ENCODE data around the gene COL6A2.
"Not testable (repeated sequence)": the region's sequence is repeated elsewhere in the genome, so short reads cannot be mapped to it uniquely, and the experiment has no call there.

The COL6A2 gene

DNA sequence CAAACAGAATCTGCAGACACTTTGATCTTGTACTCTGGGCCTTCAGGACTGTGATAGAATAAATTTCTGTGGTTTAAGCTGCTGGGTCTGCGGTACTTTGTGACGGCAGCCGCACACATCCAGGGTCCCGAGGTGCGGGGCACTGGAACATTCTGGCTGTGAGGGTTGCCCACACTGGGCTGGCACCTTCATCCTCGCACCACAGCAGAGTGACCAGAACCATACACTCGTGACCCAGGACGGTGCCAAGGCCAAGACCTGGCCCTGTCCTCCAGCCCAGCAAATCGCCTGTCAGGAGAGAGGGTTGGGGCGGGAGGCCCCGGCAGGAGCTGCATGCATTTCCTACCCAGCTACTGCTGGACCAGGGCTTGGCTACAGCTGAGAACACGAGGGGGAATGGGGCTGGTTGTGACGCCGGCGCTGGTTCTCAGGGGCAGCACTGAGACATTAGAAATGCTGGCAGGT lies 60.1 kb downstream of the COL6A2 start:
- no peak for DNase-seq

DNA sequence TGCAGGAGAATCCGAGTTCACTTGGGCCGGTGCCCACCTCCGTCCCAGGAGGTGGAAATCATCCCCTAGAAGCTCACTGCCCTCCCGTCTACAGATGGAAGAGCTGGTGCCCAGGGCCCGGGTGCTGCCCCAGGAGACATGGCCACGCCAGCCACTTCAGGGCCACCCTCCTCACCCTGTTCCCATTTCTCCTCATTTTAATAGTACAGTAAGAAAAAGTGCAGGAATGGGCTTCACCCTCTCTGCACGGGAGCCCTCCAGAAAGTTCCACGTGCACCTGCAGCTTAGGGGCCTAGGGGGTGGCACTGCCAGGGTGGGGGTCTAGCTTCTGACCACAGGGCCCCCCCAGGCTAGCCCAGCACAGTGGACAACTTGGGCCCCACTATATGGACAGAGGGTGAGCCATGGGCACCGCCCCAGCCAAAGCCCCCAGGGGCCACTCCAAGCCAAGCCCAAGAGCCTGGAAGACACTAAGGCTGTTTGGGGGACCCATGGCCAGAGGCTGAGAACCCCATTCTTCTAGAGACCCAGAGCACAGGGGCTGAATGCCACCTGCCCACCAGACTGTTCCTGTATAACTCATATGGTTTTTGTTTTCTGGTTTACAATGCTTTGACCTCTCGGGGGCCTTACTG lies 60.9 kb downstream of the COL6A2 start:
- no peak for DNase-seq

DNA sequence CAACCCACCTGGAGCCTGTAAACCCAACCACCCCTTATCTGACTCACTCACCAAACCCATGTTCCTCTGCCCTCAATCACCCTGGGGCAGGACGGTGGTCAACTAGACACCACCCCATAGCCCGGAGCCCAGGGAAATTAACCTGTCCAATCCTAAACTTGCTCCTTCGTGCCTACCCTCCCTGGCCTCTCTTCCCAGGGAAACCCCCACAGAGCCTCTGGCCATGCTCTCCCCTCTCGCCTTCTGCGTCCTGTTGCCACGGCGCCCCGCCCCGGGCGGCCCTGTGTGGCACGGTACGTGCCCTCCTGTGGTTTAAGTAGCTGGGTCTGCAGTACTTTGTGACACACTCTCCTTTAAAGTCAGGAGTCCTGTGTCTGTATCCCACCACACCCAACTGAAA lies 61.5 kb downstream of the COL6A2 start:
- no peak for DNase-seq

DNA sequence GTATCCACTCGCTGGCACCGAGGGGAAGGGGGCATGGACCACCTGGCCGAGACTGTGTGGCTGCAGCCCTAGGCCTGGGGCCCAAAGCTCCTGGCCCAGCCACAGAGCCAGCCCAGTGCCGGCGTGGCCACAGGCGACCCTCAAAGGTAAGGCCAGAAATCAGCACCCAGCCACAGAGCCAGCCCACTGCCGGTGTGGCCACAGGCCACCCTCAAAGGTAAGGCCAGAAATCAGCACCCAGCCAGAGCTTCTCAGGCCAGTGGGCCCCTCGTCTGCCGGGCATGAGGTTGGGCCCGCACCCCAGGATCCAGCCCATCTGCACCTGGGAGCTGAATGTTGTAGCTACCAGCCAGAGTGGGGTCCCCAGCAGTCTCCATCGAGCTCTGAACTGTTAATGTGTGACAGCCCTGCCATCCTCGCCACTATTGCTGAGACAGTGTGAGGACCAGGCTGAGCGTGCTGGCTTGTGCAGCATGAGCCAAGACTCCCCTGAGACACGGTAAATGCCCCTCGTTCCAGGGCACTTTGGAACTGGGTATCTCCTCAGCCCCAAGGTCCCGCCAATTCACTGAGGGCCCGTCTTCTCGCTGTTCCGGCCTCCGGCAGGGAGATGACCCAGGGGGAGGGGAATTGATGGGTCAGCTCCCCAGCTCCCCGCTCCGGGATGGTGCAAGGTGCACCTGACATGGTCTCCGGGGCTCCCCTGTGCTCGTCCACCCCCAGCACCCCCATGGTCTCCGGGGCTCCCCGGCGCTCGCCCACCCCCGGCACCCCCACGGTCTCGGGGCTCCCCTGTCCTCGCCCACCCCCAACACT lies 62.1 kb downstream of the COL6A2 start:
- no peak for DNase-seq

DNA sequence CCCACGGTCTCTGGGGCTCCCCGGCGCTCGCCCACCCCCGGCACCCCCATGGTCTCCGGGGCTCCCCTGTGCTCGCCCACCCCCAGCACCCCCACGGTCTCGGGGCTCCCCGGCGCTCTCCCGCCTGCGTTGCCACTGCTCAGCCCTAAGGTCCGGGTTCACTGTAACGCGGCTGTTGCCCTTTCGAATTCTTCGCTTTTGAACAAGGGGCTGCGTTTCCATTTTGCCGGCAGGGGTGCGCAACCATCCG lies 62.7 kb downstream of the COL6A2 start:
- no peak for DNase-seq

DNA sequence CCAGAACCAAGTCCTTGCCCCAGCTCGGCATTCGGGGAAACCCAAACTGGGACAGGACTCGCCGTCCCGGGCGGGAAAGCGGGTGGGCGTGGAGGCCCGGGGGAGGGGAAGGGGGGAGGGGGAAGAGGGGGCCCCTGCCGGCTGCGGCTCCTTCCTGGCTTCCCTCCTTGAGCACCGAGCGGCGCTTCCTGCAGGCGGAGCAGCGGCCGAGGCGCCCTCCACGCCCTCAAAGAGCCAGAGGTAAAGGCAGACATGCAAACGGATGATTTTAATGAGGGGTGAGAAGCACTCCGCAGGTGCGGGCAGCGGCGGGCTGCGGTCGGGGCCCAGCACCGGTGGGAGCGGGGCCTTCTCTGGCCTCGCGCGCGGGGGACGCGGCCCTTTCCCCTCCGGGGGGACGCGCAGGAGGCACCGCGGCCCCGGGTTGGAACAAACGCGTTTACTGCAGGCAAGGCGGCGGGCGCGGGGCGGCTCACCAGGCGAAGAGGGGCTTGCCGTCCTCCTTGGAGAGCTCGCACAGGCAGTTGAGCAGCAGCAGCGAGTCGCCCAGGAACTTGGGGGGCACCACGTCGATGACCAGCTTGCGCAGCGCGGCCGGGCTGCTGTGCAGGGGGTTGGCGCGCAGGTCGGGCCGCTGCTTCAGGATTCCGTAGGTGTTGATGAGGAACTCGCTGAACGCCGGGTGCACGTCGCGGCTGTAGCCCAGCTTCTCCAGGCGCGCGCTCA lies 63.2 kb downstream of the COL6A2 start:
- no peak for DNase-seq

DNA sequence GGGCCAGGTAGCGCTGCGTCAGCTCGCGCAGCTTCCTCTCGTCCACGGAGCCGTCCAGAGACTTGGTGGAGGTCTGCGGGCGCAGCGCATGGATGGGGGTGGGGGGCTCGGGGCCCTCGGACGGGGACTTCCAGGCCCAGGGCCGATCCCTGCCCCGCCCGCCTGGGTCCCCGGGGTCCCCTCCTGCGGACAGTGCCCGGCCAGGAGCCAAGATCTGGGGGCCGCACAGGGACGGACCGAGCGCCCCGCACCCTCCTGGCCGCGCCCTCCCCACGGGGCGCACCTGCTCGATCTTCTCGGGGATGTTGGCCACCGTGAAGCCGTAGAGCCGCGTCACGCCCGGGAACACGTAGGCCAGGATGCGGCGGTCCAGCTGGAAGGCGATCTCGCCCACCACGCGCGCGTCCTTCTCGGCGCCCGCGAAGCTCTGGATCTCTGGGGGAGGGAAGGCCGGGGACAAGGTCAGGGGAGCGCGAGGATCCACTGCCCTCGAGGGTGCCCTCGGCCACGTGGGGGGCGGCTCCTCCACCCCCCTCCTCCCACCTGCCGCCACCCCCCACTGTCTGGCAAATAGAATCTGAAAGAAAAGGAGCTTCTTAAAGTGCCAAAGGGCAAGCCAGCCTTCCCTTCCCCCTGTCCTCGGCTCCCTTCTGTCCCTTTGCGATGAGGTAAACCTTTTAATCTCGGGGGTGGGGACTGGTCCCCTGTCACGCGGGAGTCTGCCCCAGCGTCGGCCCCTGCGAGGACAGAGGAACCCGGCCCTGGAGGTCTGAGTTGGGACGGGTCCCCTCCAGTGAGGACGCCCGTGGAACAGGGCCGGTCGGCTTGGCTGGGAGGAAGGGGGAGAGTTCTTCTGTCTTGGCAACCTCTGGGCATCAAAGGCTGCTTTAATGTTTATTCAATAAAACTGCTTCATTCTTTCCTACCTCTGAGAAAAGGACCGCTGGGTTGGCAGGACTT lies 64.0 kb downstream of the COL6A2 start:
- no peak for DNase-seq

DNA sequence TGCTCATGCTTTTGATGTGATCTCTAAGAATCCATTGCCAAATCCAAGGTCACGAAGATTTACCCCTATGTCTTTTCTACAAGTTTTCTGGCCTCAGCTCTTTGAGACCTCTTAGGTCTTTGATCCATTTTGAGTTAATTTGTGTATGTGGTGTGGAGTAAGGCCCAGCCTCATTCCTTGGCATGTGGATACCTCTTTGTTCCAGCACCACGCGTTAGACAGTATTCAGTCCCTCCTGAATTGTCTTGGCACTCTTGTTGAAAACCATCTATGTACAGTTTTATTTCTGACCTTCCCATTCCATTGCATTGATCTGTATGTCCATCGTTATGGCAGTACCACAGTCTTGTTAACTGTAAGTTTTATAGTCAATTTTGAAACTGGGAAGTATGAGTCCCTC lies 65.5 kb downstream of the COL6A2 start:
- no peak for DNase-seq

DNA sequence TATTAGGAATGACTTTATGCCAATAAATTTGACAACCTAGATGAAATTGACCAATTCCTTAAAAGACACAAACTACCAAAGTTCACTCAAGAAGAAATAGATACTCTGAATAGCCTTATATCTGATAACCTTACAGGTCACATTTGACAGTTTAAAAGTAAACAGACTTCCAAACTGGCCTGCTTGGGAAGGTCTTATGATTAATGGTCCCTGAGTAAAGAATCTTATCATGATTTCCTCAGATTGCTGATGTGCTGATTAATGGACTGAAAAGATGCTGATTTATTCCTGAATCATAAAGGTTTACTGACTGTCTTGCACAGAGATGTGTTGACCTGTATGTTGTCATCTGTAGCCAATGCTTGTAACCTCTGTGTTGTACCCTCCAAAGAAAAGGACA lies 67.2 kb downstream of the COL6A2 start:
- no peak for DNase-seq

DNA sequence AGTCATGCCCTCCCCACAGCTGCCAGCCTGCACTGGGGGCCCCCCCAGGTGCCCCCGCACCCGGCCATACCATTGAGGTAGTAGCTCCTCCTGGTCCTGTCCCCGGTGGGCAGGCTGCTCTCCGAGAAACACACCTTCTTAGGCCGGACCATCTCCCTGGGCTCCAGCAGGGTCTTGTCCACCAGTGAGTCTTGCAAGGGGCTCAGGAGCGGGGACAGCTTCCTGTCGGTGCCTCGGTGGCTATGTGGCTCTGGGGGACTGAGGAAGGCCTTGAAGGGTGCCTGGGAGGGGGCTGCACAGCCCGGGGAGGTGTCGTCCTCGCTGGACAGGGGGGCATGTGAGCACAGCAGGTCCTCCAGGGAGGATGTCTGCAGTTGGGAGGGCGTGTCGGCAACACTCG lies 70.3 kb downstream of the COL6A2 start:
- no peak for DNase-seq

DNA sequence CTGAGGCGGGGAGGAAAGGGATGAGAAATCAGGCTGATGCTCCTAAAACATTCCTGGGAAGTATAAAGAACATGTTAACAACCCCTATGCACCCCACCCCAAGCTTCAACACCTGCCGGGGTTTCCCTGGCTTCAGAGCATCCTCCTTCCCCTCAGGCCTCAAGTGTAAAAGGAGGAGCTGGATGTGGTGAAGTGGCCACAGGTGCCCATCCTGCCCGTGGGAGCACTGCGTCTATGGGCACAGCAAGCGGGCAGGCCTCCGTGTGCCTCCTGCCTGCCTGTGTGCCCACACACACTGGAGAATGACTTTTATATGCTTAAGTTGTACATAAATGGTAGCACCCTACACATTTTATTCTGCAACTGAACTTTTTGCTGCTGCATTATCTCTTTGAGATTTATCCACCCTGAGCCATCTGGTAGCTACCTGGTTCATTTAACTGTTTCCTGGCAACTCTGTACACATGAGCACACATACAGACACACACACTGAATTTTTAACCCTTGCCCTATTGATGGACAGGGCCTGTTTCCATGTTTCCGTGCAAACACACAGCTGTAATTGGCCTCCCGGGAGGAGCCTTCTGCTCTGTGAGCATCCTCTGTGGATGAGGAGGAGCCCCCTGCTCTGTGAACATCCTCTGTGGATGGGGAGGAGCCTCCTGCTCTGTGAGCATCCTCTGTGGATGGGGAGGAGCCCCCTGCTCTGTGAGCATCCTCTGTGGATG lies 70.9 kb downstream of the COL6A2 start:
- no peak for DNase-seq

DNA sequence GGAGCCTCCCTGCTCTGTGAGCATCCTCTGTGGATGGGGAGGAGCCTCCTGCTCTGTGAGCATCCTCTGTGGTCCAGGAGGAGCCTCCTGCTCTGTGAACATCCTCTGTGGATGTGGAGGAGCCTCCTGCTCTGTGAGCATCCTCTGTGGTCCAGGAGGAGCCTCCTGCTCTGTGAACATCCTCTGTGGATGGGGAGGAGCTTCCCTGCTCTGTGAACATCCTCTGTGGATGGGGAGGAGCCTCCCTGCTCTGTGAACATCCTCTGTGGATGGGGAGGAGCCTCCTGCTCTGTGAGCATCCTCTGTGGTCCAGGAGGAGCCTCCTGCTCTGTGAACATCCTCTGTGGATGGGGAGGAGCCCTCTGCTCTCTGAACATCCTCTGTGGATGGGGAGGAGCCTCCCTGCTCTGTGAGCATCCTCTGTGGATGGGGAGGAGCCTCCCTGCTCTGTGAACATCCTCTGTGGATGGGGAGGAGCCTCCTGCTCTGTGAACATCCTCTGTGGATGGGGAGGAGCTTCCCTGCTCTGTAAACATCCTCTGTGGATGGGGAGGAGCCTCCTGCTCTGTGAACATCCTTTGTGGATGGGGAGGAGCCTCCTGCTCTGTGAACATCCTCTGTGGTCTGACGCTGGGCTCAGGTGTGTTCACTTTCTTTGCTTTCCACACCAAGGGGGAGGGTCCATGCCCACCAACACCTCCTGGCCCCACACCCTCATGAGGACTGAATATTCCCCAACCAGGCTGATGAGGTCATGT lies 72.7 kb downstream of the COL6A2 start:
- DNase-seq, result not testable (repeated sequence)

DNA sequence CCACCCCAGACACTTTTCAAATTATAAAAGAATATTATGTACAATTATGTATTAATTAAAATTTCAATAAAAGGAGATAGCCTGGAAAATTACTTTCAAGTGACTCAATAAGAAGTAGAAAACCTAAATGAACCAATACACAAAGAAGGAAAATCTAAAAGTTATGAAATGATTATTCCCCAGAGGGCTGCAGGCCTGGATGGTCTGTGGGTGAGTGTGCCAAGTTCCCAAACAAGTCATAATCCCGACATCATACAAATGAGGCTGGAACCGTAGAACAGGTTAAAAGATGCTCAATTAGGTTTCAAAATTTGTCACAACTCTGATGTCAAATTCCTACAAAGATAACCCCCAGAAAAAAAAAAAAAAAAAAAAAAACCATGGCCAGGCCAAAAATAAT lies 73.7 kb downstream of the COL6A2 start:
- no peak for DNase-seq

DNA sequence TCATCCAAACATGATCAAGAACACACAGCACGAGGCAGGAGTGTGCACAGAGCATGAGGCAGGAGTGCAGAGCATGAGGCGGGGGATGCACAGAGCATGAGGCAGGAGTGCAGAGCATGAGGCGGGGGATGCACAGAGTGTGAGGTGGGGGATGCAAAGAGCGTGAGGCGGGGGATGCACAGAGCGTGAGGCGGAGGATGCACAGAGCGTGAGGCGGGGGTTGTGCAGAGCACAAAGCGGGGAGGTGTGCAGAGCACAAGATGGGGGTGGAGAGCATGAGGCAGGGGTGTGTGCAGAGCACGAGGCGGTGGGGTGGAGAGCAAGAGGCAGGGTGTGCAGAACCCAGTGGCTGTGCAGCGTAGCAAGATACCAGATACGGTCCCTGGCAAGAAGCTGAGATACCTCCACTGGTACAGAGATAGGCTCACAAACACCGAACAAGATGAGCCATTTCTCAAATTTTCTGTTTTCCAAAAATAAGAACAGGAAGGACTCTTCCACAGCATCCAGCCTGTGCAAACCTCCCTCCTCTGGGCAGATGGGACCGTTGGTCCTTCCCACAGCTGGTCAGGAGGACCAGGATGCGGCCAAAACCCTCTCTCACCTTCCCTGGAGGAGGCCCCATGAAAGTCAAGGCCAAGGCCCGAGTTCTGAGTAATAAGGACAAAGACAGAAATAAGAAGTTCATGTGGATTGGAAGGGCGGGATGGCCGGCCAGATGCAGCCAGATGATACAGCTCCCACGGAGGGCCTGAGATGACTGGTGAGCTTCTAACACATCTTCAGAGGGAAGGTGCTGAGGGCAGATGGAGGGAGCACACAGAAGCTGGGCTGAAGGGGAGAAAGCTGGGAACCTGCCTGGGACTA lies 74.3 kb downstream of the COL6A2 start:
- no peak for DNase-seq

DNA sequence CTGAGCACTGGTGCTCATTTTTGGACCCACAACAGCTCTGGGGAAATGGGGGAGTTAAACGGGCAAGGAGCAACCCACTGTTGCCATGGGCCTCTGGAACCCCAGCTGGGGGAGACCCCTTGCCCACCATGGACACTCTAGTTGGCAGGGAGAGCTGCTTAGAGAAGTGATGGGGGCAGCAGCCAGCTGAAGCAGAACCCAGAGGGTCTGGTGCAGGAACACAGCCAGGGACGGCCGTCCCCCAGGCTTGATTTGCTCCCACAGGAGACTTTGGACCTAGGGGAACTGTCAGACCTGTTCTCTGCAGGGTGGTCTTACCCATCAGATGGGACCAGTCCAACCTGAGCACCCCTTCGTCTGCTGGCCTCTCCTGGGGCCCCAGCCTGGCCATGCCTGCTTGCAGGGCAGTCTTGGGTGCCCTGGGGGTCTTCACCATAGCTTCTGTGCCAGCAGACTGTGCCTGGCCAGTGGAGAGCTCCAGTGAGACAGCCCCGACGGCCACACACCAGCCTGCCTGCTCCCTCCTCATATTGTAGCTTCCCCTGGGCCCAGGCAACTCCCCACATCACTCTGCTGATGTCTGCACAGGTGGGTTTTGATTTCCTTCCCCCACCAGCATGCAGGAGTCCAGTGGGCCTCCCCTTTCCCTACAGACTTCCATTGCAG lies 75.1 kb downstream of the COL6A2 start:
- DNase-seq, result no peak

DNA sequence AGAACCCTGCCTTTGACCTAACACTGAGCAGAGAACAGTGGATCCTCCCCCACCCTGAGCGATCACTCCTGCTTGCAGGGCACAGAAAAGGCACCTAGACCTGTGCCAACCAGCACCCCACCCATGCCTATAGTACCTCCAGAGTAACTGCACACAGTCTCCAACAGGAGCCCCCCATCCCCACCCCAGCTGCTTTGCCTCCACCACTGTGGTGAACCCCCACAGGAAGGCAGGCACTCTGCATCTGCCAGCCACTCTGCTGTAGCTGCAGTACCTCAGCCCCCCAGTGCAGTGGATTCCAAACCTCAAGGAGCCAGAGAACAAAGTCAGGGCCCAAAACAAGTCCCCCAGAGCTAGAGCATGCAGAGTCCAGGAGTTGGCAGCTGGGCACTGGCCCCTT lies 75.7 kb downstream of the COL6A2 start:
- DNase-seq, result no peak

DNA sequence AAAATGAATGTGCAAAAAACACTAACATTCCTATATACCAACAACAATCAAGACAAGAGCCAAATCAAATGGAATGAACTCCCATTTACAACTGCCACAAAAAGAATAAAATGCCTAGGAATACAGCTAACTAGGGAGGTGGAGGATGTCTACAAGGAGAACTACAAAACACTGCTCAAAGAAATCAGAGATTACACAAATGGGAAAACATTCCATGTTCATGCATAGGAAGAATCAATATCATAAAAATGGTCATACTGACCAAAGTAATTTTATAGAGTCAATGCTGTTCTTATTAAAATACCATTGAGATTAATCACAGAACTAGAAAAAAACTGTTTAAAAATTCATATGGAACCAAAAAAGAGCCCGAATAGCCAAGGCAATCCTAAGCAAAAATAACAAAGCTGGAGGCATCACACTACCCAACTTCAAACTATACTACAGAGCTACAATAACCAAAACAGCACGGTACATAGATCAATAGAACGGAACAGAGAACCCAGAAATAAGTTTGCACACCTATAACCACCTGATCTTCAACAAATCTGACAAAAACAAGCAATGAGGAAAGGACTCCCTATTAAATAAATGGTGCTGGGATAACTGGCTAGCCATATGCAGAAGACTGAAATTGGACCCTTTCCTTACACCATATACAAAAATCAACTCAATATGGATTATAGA lies 78.7 kb downstream of the COL6A2 start:
- not testable (repeated sequence) for DNase-seq

DNA sequence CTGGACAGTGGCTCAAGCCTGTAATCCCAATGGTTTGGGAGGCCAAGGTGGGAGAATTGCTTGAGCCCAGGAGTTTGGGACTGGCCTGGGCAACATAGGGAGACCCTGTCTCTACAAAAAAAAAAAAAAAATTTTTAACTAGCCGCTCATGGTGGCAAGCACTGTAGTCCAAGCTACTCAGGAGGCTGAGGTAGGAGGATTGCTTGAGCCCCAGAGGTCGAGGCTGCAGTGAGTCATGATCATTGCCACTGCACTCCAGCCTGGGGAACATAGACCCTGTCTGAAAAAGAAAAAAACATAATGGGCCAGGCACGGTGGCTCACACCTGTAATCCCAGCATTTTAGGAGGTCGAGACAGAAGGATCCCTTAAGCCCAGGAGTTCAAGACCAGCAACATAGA lies 81.0 kb downstream of the COL6A2 start:
- DNase-seq, result no peak
